Suprapubic skin (tissue), 3 donors: ENCODE data around the gene SIGLEC9.

Experiments used
- POLR2A ChIP-seq, 2 donors: fragments of 450-650 bp; IDR thresholded peaks; one replicate each; pipeline ENCODE4 v1.6.1; 2017; ENCODE audit warnings: antibody characterized with exemption in 2 of 2, mild to moderate bottlenecking in 2 of 2, moderate library complexity in 2 of 2
- TF ChIP-seq, protein P1 (sequence below), 2 donors: fragments of 200-600 bp in 1 of 2; fragments of 450-650 bp in 1 of 2; sonication (generic) in 1 of 2; IDR thresholded peaks; one replicate each; pipeline ENCODE4 v1.5.1; 2016 to 2019; ENCODE audit warnings: antibody characterized with exemption in 2 of 2, mild to moderate bottlenecking in 1 of 2, moderate library complexity in 1 of 2

DNA sequence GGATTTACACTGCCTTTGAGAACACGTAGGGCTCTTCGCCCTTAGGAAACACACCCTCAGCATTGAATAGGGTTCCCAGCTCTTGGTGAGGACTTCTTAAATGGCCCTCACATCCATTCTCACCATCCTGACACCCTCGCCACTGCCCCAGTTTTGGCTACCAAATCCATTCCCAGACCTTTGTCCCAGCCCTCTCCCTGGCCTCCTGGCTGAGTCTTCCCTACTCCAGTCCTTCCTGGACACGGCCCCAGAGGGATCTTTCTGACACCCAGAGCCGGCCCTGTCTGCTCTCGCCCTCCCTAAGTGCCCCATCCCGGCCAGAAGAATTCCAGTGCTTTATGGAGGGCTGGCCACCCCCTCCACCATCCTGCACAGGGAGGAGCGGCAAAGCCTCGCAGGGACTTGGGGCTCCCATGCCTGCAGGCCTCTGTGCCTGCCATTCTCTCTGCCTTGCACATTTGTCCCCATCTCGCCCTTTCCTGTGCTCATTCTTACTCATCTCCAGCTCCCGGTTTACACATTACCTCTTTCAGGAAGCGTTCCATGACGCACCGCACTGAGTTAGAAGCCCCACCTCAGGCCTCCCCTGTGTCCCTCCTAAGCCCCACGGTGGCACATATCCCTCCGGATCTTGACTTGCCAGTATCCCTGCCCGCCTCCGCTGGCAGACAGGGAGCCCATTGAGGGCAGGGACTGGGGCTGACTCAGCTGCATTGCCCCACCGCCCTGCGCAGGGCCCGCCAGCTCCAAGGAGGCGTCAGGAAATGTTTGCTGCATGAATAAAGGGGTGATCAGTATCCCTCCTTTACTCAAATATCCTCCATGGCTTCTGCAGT, 31.0 kb upstream of the SIGLEC9 start:
- TF ChIP-seq, protein P1, sequence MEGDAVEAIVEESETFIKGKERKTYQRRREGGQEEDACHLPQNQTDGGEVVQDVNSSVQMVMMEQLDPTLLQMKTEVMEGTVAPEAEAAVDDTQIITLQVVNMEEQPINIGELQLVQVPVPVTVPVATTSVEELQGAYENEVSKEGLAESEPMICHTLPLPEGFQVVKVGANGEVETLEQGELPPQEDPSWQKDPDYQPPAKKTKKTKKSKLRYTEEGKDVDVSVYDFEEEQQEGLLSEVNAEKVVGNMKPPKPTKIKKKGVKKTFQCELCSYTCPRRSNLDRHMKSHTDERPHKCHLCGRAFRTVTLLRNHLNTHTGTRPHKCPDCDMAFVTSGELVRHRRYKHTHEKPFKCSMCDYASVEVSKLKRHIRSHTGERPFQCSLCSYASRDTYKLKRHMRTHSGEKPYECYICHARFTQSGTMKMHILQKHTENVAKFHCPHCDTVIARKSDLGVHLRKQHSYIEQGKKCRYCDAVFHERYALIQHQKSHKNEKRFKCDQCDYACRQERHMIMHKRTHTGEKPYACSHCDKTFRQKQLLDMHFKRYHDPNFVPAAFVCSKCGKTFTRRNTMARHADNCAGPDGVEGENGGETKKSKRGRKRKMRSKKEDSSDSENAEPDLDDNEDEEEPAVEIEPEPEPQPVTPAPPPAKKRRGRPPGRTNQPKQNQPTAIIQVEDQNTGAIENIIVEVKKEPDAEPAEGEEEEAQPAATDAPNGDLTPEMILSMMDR (IDR thresholded peaks at IDR 0.05) = no peak
- no peak for TF ChIP-seq POLR2A (IDR thresholded peaks at IDR 0.05)
